Measurements from ENCODE around the gene TNNI3K.

TNNI3K gene

GRCh38 chr1:74505928-74506710, 270.9 kb downstream of the TNNI3K start:
- DNase-seq, result no peak

- no peak for DNase-seq
These were observed 273.3 kb downstream of the TNNI3K start for GRCh38 chr1:74508449-74508848.

GRCh38 chr1:74512170-74512915, 277.2 kb downstream of the TNNI3K start, which contains the start of gene LRRC53:
Gene LRRC53 (minus strand): TSS chr1:74512611. CDS start chr1:74483349, 29,262 bp downstream.
- DNase-seq, result no peak

GRCh38 chr1:74513411-74514300, 278.5 kb downstream of the TNNI3K start:
- peak; percentile 62 for DNase-seq

GRCh38 chr1:74517599-74518051, 282.4 kb downstream of the TNNI3K start:
- DNase-seq, result no peak

GRCh38 chr1:74522148-74522547, 287.0 kb downstream of the TNNI3K start:
- DNase-seq, result no peak

- DNase-seq, result no peak
These were observed 288.8 kb downstream of the TNNI3K start for GRCh38 chr1:74523873-74524480.

- no peak for DNase-seq
These were observed 291.5 kb downstream of the TNNI3K start for GRCh38 chr1:74526708-74527107.

GRCh38 chr1:74528123-74528522, 292.9 kb downstream of the TNNI3K start:
- no peak for DNase-seq

- no peak for DNase-seq
These were observed 295.7 kb downstream of the TNNI3K start for GRCh38 chr1:74530892-74531291.

- no peak for DNase-seq
These were observed 296.6 kb downstream of the TNNI3K start for GRCh38 chr1:74531796-74532195.

- DNase-seq, result no peak
These were observed 299.1 kb downstream of the TNNI3K start for GRCh38 chr1:74534241-74534640.

- DNase-seq, result no peak
These were observed 310.6 kb downstream of the TNNI3K start for GRCh38 chr1:74545821-74546220.

- DNase-seq, result no peak
These were observed 314.0 kb downstream of the TNNI3K start for GRCh38 chr1:74548961-74549750.

- no peak for DNase-seq
These were observed 314.7 kb downstream of the TNNI3K start for GRCh38 chr1:74549932-74550331.

GRCh38 chr1:74570797-74571492, 335.8 kb downstream of the TNNI3K start:
- DNase-seq, result no peak

GRCh38 chr1:74571493-74571800, 336.3 kb downstream of the TNNI3K start:
- no peak for DNase-seq

- no peak for DNase-seq
These were observed 336.7 kb downstream of the TNNI3K start for GRCh38 chr1:74571891-74572290.

- DNase-seq, result no peak
These were observed 342.9 kb downstream of the TNNI3K start for GRCh38 chr1:74578101-74578500.

GRCh38 chr1:74579425-74579824, 344.2 kb downstream of the TNNI3K start:
- no peak for DNase-seq

GRCh38 chr1:74583397-74583796, 348.2 kb downstream of the TNNI3K start:
- DNase-seq, result no peak

All from NCI-H526 treated with DMSO at 0.1 percent for 48 hours (cell line).